SKM-1 (cell line): ENCODE data around the gene YAF2.
A peak's percentile ranks its signal among the peaks of the same experiment; 100 is the strongest.

Experiments
- DNase-seq: peaks from one replicate; lab custom pipeline; 2025; ENCODE audit not compliant: unreplicated experiment; lab: John Stamatoyannopoulos, UW

Gene YAF2

GRCh38 chr12:42145552-42146215 is 92.4 kb downstream of the YAF2 start:
- no peak for DNase-seq

- no peak for DNase-seq
Observed at GRCh38 chr12:42145197-42145549, 92.9 kb downstream of the YAF2 start.

GRCh38 chr12:42144408-42145196 is 93.4 kb downstream of the YAF2 start, which contains the start of gene GXYLT1:
GXYLT1 (minus strand) TSS chr12:42144874; CDS start chr12:42144646, 228 bp downstream.
- peak; percentile 50 for DNase-seq

- no peak for DNase-seq
Observed at GRCh38 chr12:42144158-42144407, 94.0 kb downstream of the YAF2 start.

- DNase-seq: no peak
Observed at GRCh38 chr12:42143452-42144157, 94.4 kb downstream of the YAF2 start.

- no peak for DNase-seq
Observed at GRCh38 chr12:42141981-42142606, 96.0 kb downstream of the YAF2 start.

GRCh38 chr12:42140901-42141300 is 97.1 kb downstream of the YAF2 start:
- DNase-seq: no peak

- no peak for DNase-seq
Observed at GRCh38 chr12:42135259-42135814, 102.7 kb downstream of the YAF2 start.

GRCh38 chr12:42130672-42131402 is 107.2 kb downstream of the YAF2 start:
- no peak for DNase-seq

GRCh38 chr12:42129595-42130204 is 108.3 kb downstream of the YAF2 start:
- DNase-seq: no peak

- DNase-seq: no peak
Observed at GRCh38 chr12:42128888-42129287, 109.2 kb downstream of the YAF2 start.

- DNase-seq: no peak
Observed at GRCh38 chr12:42128327-42128726, 109.7 kb downstream of the YAF2 start.

- DNase-seq: no peak
Observed at GRCh38 chr12:42126963-42127362, 111.1 kb downstream of the YAF2 start.

- DNase-seq: no peak
Observed at GRCh38 chr12:42125388-42125767, 112.7 kb downstream of the YAF2 start.

- DNase-seq: no peak
Observed at GRCh38 chr12:42124764-42125387, 113.2 kb downstream of the YAF2 start.

- DNase-seq: no peak
Observed at GRCh38 chr12:42119085-42119633, 118.9 kb downstream of the YAF2 start.

GRCh38 chr12:42118136-42118879 is 119.7 kb downstream of the YAF2 start:
- no peak for DNase-seq

- no peak for DNase-seq
Observed at GRCh38 chr12:42109031-42109430, 129.0 kb downstream of the YAF2 start.
